ENCODE measurements around the gene PAOX.

PAOX gene

DNA sequence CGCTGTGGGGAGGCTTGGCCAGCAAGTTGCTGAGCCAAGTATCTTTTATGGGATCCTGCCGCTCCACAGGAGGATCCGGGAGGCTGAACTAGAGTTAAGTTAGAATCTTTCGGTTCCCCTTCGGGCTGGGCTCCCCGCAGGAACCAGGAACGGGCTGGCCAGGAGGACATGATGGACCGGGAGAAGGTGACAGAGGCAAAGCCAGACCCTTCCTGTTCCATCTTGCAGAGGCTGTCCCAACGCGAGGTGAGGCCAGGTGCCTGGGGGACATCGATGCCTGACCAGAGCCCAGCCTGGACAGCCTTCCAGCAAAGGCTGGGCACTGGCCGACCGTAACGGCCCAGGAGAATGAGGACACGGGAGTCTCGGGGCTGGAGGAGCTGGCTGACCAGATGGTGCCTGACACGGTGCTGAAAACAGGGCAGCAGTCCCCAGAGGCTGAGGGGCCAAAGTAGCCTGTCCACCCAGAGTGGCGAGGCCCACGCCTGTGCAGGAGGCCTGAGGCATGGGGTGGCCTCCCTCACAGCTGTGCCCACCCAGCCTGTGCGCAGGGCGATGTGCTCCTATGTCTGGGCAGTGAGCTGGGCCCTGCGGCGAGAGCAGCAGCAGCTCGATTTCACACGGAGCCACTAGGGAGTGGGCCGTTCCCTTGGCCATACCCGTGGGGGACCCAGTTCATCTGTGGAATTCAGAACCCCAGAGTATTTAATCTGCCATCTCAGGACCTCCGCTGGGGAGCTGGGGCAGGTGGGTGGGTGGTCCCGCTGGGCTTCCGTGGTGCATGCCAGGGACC is 1.8 kb upstream of the PAOX start:
- H2AFZ ChIP-seq (ENCODE audit: low read length): no peak overlapping the region
- H4K20me1 ChIP-seq (ENCODE audit: insufficient read depth, low read length): no peaks in the 10 kb centered on the region
- H3K4me2 ChIP-seq (ENCODE audit: low read length): peak overlapping the region; percentile 85; the same call in 1 of the 2 replicates
- H3K36me3 ChIP-seq (ENCODE audit: insufficient read depth, low read length): no peaks in the 10 kb centered on the region
- peaks cover 18% of the 10 kb centered on the region for H3K4me1 ChIP-seq (ENCODE audit: insufficient read depth, low read length, severe bottlenecking)
- no peak overlapping the region; the same call in 1 of the 2 replicates for H3K9ac ChIP-seq (ENCODE audit: low read length)
- no peaks in the 10 kb centered on the region for H3K9me2 ChIP-seq (ENCODE audit: low read depth, low read length)
- TF ChIP-seq EZH2 (IDR thresholded peaks at IDR 0.05; ENCODE audit: borderline replicate concordance, low read length): no peak
- TF ChIP-seq, protein P1, sequence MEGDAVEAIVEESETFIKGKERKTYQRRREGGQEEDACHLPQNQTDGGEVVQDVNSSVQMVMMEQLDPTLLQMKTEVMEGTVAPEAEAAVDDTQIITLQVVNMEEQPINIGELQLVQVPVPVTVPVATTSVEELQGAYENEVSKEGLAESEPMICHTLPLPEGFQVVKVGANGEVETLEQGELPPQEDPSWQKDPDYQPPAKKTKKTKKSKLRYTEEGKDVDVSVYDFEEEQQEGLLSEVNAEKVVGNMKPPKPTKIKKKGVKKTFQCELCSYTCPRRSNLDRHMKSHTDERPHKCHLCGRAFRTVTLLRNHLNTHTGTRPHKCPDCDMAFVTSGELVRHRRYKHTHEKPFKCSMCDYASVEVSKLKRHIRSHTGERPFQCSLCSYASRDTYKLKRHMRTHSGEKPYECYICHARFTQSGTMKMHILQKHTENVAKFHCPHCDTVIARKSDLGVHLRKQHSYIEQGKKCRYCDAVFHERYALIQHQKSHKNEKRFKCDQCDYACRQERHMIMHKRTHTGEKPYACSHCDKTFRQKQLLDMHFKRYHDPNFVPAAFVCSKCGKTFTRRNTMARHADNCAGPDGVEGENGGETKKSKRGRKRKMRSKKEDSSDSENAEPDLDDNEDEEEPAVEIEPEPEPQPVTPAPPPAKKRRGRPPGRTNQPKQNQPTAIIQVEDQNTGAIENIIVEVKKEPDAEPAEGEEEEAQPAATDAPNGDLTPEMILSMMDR (IDR thresholded peaks at IDR 0.05; ENCODE audit: low read length): no peak
- H3K79me2 ChIP-seq (ENCODE audit: insufficient read depth, low read length): no peaks in the 10 kb centered on the region
- no peak overlapping the region for H3K4me3 ChIP-seq (ENCODE audit: low read depth, low read length, poor library complexity, severe bottlenecking)
- no peaks in the 10 kb centered on the region for H3K9me3 ChIP-seq (ENCODE audit: low read length)
- H3K27me3 ChIP-seq (ENCODE audit: insufficient read depth, low read length): 0 out of 2 replicates have a peak, but pooled peaks cover 7% of the 10 kb centered on the region
- H3F3A ChIP-seq (ENCODE audit: insufficient read depth, low read length): no peaks in the 10 kb centered on the region; the same call in 1 of the 2 replicates
- H3K27ac ChIP-seq (ENCODE audit: low read depth, low read length, poor library complexity, severe bottlenecking): no peak overlapping the region

DNA sequence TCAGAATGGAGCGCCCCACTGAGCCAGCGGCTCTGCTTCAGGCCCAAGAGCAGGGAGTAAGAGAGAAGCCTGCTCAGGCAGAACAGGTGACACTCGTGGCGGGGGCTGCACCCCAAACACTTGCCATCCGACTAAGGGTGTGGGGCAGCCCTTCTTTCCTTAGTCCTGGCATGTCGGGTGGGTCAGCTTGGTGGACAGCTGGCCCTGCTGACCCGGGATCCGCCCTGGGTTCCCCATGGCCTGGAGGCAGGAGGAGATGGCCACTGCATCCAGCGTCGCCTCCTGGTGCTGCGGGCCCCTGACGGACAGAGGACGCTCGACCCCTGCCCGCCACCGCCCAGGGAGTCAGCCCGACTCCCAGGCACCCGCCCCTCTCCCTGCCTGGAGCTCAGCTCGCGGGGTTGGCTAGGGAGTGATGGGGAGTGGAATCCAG is 1.2 kb upstream of the PAOX start:
- H3K9me2 ChIP-seq (ENCODE audit: low read depth, low read length): no peaks in the 10 kb centered on the region
- H3K9ac ChIP-seq (ENCODE audit: low read length): peak overlapping the region; percentile 64
- no peaks in the 10 kb centered on the region for H3K36me3 ChIP-seq (ENCODE audit: insufficient read depth, low read length)
- no peak overlapping the region for H3K27ac ChIP-seq (ENCODE audit: low read depth, low read length, poor library complexity, severe bottlenecking)
- peak overlapping the region; percentile 71 for H3K4me3 ChIP-seq (ENCODE audit: low read depth, low read length, poor library complexity, severe bottlenecking)
- H3F3A ChIP-seq (ENCODE audit: insufficient read depth, low read length): no peaks in the 10 kb centered on the region; the same call in 1 of the 2 replicates
- 0 out of 2 replicates have a peak, but pooled peaks cover 7% of the 10 kb centered on the region for H3K27me3 ChIP-seq (ENCODE audit: insufficient read depth, low read length)
- no peaks in the 10 kb centered on the region for H4K20me1 ChIP-seq (ENCODE audit: insufficient read depth, low read length)
- H3K4me2 ChIP-seq (ENCODE audit: low read length): peak overlapping the region; percentile 85
- peaks cover 13% of the 10 kb centered on the region for H3K4me1 ChIP-seq (ENCODE audit: insufficient read depth, low read length, severe bottlenecking)
- TF ChIP-seq, protein P1 (IDR thresholded peaks at IDR 0.05; ENCODE audit: low read length): no peak
- no peak for TF ChIP-seq EZH2 (IDR thresholded peaks at IDR 0.05; ENCODE audit: borderline replicate concordance, low read length)
- H3K9me3 ChIP-seq (ENCODE audit: low read length): no peaks in the 10 kb centered on the region
- H3K79me2 ChIP-seq (ENCODE audit: insufficient read depth, low read length): no peaks in the 10 kb centered on the region
- H2AFZ ChIP-seq (ENCODE audit: low read length): no peak overlapping the region

DNA sequence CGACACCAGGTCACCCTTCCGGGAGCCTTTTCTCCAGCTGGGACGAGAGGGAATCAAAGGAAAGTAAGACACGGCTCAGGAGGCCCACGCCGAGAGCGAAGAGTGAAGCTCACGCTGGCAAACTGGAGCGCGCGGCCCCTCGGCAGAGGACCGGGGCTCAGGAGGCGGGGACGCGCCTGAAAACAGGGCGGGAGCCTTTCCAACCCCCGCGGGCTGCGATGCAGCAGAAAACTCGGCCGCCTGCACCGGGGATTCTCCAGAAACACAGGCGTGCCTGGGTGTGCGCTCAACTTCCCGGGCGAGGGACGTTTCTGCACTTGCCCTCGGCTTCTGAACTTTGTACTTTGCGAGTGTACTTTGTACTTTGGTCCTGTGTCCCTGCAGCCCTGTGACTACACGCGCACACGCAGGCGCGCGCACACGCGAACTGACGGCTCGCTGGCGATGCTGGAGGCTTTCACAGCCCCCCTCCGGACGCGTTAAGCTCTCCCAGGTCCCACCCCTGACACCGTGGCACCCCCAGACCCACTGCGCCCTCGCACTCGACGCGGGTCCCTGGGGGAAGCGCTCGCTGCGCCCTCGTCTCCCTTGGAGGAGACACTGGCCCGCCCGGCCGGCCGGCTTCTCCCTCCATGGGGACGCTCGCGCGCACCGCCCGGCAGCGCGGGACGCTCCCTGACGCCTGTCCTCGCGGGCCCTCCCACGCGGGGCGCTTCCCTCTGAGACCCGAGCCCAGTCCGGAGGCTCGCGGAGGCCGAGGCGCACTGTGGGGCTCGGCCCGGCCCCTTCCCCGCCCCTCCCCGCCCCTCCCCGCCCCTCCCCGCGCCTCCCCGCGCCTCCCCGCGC is 588 bp upstream of the PAOX start:
- H3K4me1 ChIP-seq (ENCODE audit: insufficient read depth, low read length, severe bottlenecking): peaks cover 13% of the 10 kb centered on the region
- H3K4me3 ChIP-seq (ENCODE audit: low read depth, low read length, poor library complexity, severe bottlenecking): peak overlapping the region; percentile 71
- H3K9me3 ChIP-seq (ENCODE audit: low read length): no peaks in the 10 kb centered on the region
- no peaks in the 10 kb centered on the region for H4K20me1 ChIP-seq (ENCODE audit: insufficient read depth, low read length)
- H3K9ac ChIP-seq (ENCODE audit: low read length): peak overlapping the region; percentile 64
- 0 out of 2 replicates have a peak, but pooled peaks cover 7% of the 10 kb centered on the region for H3K27me3 ChIP-seq (ENCODE audit: insufficient read depth, low read length)
- H3K36me3 ChIP-seq (ENCODE audit: insufficient read depth, low read length): no peaks in the 10 kb centered on the region
- H3F3A ChIP-seq (ENCODE audit: insufficient read depth, low read length): no peaks in the 10 kb centered on the region; the same call in 1 of the 2 replicates
- H3K9me2 ChIP-seq (ENCODE audit: low read depth, low read length): no peaks in the 10 kb centered on the region
- TF ChIP-seq EZH2 (IDR thresholded peaks at IDR 0.05; ENCODE audit: borderline replicate concordance, low read length): no peak
- TF ChIP-seq, protein P1 (IDR thresholded peaks at IDR 0.05; ENCODE audit: low read length): no peak
- H2AFZ ChIP-seq (ENCODE audit: low read length): no peak overlapping the region
- H3K79me2 ChIP-seq (ENCODE audit: insufficient read depth, low read length): no peaks in the 10 kb centered on the region
- no peak overlapping the region for H3K27ac ChIP-seq (ENCODE audit: low read depth, low read length, poor library complexity, severe bottlenecking)
- peak overlapping the region; percentile 85 for H3K4me2 ChIP-seq (ENCODE audit: low read length)
